Astrocyte (in vitro differentiated cells and primary cell): Measurements from ENCODE around the gene RAPSN.

Source experiments
- EZH2 ChIP-seq: IDR thresholded peaks from 2 replicates; pipeline ENCODE4 v1.6.1; 2012; ENCODE audit warnings: mild to moderate bottlenecking, low read length, inconsistent platforms; ENCODE audit not compliant: insufficient read depth
- TF ChIP-seq, protein P1 (sequence below): IDR thresholded peaks from 2 replicates; pipeline ENCODE4 v1.5.1; 2011; ENCODE audit warnings: low read depth, mild to moderate bottlenecking, inconsistent platforms, low read length, moderate library complexity; ENCODE audit not compliant: insufficient read depth

GRCh38 chr11:47410370-47411264, 38.3 kb downstream of the RAPSN start:
- no peak for TF ChIP-seq EZH2
- TF ChIP-seq, protein P1, sequence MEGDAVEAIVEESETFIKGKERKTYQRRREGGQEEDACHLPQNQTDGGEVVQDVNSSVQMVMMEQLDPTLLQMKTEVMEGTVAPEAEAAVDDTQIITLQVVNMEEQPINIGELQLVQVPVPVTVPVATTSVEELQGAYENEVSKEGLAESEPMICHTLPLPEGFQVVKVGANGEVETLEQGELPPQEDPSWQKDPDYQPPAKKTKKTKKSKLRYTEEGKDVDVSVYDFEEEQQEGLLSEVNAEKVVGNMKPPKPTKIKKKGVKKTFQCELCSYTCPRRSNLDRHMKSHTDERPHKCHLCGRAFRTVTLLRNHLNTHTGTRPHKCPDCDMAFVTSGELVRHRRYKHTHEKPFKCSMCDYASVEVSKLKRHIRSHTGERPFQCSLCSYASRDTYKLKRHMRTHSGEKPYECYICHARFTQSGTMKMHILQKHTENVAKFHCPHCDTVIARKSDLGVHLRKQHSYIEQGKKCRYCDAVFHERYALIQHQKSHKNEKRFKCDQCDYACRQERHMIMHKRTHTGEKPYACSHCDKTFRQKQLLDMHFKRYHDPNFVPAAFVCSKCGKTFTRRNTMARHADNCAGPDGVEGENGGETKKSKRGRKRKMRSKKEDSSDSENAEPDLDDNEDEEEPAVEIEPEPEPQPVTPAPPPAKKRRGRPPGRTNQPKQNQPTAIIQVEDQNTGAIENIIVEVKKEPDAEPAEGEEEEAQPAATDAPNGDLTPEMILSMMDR, result no peak
